Measurements from ENCODE around the gene AMOTL1.

AMOTL1 gene

GRCh38 chr11:94876645-94877442 lies 108.7 kb downstream of the AMOTL1 start:
- Histone ChIP-seq H3K4me1 (ENCODE audit: control insufficient read depth, low read depth, low read length) (no peaks in the 10 kb centered on the region), H3K36me3 (ENCODE audit: control insufficient read depth, low read depth, low read length) (peaks cover 13% of the 10 kb centered on the region), H3K27ac (ENCODE audit: low read length) (no peak overlapping the region), H3K27me3 (ENCODE audit: control insufficient read depth, insufficient read depth, low read length) (no peaks in the 10 kb centered on the region), H3K4me3 (ENCODE audit: low read length) (no peak overlapping the region), H3K9ac (ENCODE audit: low read length) (no peak overlapping the region), H3K9me3 (ENCODE audit: control insufficient read depth, low read depth, low read length) (no peaks in the 10 kb centered on the region)

- no peak overlapping the region for H3K4me3 ChIP-seq (ENCODE audit: low read length)
- H3K9me3 ChIP-seq (ENCODE audit: control insufficient read depth, low read depth, low read length), result no peaks in the 10 kb centered on the region
- peaks cover 13% of the 10 kb centered on the region for H3K36me3 ChIP-seq (ENCODE audit: control insufficient read depth, low read depth, low read length)
- no peaks in the 10 kb centered on the region for H3K4me1 ChIP-seq (ENCODE audit: control insufficient read depth, low read depth, low read length)
- no peak overlapping the region for H3K27ac ChIP-seq (ENCODE audit: low read length)
- H3K27me3 ChIP-seq (ENCODE audit: control insufficient read depth, insufficient read depth, low read length), result no peaks in the 10 kb centered on the region
- H3K9ac ChIP-seq (ENCODE audit: low read length), result no peak overlapping the region
Measured at GRCh38 chr11:94877443-94878200, 109.5 kb downstream of the AMOTL1 start.

GRCh38 chr11:94879006-94879405 lies 110.8 kb downstream of the AMOTL1 start:
- no peak overlapping the region for H3K4me3 ChIP-seq (ENCODE audit: low read length)
- H3K9ac ChIP-seq (ENCODE audit: low read length), result no peak overlapping the region
- no peaks in the 10 kb centered on the region for H3K4me1 ChIP-seq (ENCODE audit: control insufficient read depth, low read depth, low read length)
- H3K27me3 ChIP-seq (ENCODE audit: control insufficient read depth, insufficient read depth, low read length), result no peaks in the 10 kb centered on the region
- H3K27ac ChIP-seq (ENCODE audit: low read length), result no peak overlapping the region
- H3K9me3 ChIP-seq (ENCODE audit: control insufficient read depth, low read depth, low read length), result no peaks in the 10 kb centered on the region
- H3K36me3 ChIP-seq (ENCODE audit: control insufficient read depth, low read depth, low read length), result peaks cover 13% of the 10 kb centered on the region

GRCh38 chr11:94880216-94880615 lies 112.1 kb downstream of the AMOTL1 start:
- H3K27me3 ChIP-seq (ENCODE audit: control insufficient read depth, insufficient read depth, low read length), result no peaks in the 10 kb centered on the region
- H3K4me1 ChIP-seq (ENCODE audit: control insufficient read depth, low read depth, low read length), result no peaks in the 10 kb centered on the region
- H3K27ac ChIP-seq (ENCODE audit: low read length), result no peak overlapping the region
- no peak overlapping the region for H3K4me3 ChIP-seq (ENCODE audit: low read length)
- H3K9me3 ChIP-seq (ENCODE audit: control insufficient read depth, low read depth, low read length), result no peaks in the 10 kb centered on the region
- H3K9ac ChIP-seq (ENCODE audit: low read length), result no peak overlapping the region
- peaks cover 13% of the 10 kb centered on the region for H3K36me3 ChIP-seq (ENCODE audit: control insufficient read depth, low read depth, low read length)

GRCh38 chr11:94882931-94883330 lies 114.8 kb downstream of the AMOTL1 start:
- H3K4me1 ChIP-seq (ENCODE audit: control insufficient read depth, low read depth, low read length), result no peaks in the 10 kb centered on the region
- no peaks in the 10 kb centered on the region for H3K36me3 ChIP-seq (ENCODE audit: control insufficient read depth, low read depth, low read length)
- H3K27ac ChIP-seq (ENCODE audit: low read length), result no peak overlapping the region
- H3K9ac ChIP-seq (ENCODE audit: low read length), result no peak overlapping the region
- H3K4me3 ChIP-seq (ENCODE audit: low read length), result no peak overlapping the region
- H3K9me3 ChIP-seq (ENCODE audit: control insufficient read depth, low read depth, low read length), result no peaks in the 10 kb centered on the region
- no peaks in the 10 kb centered on the region for H3K27me3 ChIP-seq (ENCODE audit: control insufficient read depth, insufficient read depth, low read length)

GRCh38 chr11:94883878-94884277 lies 115.7 kb downstream of the AMOTL1 start:
- Histone ChIP-seq H3K4me1 (ENCODE audit: control insufficient read depth, low read depth, low read length) (no peaks in the 10 kb centered on the region), H3K27ac (ENCODE audit: low read length) (no peak overlapping the region), H3K27me3 (ENCODE audit: control insufficient read depth, insufficient read depth, low read length) (no peaks in the 10 kb centered on the region), H3K9ac (ENCODE audit: low read length) (no peak overlapping the region), H3K4me3 (ENCODE audit: low read length) (no peak overlapping the region), H3K9me3 (ENCODE audit: control insufficient read depth, low read depth, low read length) (peaks cover 4% of the 10 kb centered on the region), H3K36me3 (ENCODE audit: control insufficient read depth, low read depth, low read length) (no peaks in the 10 kb centered on the region)

- Histone ChIP-seq H3K9me3 (ENCODE audit: control insufficient read depth, low read depth, low read length) (peaks cover 4% of the 10 kb centered on the region), H3K4me1 (ENCODE audit: control insufficient read depth, low read depth, low read length) (no peaks in the 10 kb centered on the region), H3K27ac (ENCODE audit: low read length) (no peak overlapping the region), H3K4me3 (ENCODE audit: low read length) (no peak overlapping the region), H3K36me3 (ENCODE audit: control insufficient read depth, low read depth, low read length) (no peaks in the 10 kb centered on the region), H3K27me3 (ENCODE audit: control insufficient read depth, insufficient read depth, low read length) (no peaks in the 10 kb centered on the region), H3K9ac (ENCODE audit: low read length) (no peak overlapping the region)
Measured at GRCh38 chr11:94884376-94884775, 116.2 kb downstream of the AMOTL1 start.

GRCh38 chr11:94885133-94885532 lies 117.0 kb downstream of the AMOTL1 start:
- Histone ChIP-seq H3K9me3 (ENCODE audit: control insufficient read depth, low read depth, low read length) (peaks cover 4% of the 10 kb centered on the region), H3K9ac (ENCODE audit: low read length) (no peak overlapping the region), H3K4me1 (ENCODE audit: control insufficient read depth, low read depth, low read length) (no peaks in the 10 kb centered on the region), H3K27me3 (ENCODE audit: control insufficient read depth, insufficient read depth, low read length) (no peaks in the 10 kb centered on the region), H3K4me3 (ENCODE audit: low read length) (no peak overlapping the region), H3K27ac (ENCODE audit: low read length) (no peak overlapping the region), H3K36me3 (ENCODE audit: control insufficient read depth, low read depth, low read length) (no peaks in the 10 kb centered on the region)

GRCh38 chr11:94885581-94885980 lies 117.4 kb downstream of the AMOTL1 start:
- no peak overlapping the region for H3K4me3 ChIP-seq (ENCODE audit: low read length)
- H3K9me3 ChIP-seq (ENCODE audit: control insufficient read depth, low read depth, low read length), result peaks cover 4% of the 10 kb centered on the region
- H3K36me3 ChIP-seq (ENCODE audit: control insufficient read depth, low read depth, low read length), result no peaks in the 10 kb centered on the region
- H3K9ac ChIP-seq (ENCODE audit: low read length), result no peak overlapping the region
- H3K27me3 ChIP-seq (ENCODE audit: control insufficient read depth, insufficient read depth, low read length), result no peaks in the 10 kb centered on the region
- H3K4me1 ChIP-seq (ENCODE audit: control insufficient read depth, low read depth, low read length), result no peaks in the 10 kb centered on the region
- no peak overlapping the region for H3K27ac ChIP-seq (ENCODE audit: low read length)

GRCh38 chr11:94888204-94888603 lies 120.0 kb downstream of the AMOTL1 start:
- H3K9ac ChIP-seq (ENCODE audit: low read length), result no peak overlapping the region
- no peaks in the 10 kb centered on the region for H3K27me3 ChIP-seq (ENCODE audit: control insufficient read depth, insufficient read depth, low read length)
- H3K36me3 ChIP-seq (ENCODE audit: control insufficient read depth, low read depth, low read length), result no peaks in the 10 kb centered on the region
- no peak overlapping the region for H3K4me3 ChIP-seq (ENCODE audit: low read length)
- no peaks in the 10 kb centered on the region for H3K4me1 ChIP-seq (ENCODE audit: control insufficient read depth, low read depth, low read length)
- no peak overlapping the region for H3K27ac ChIP-seq (ENCODE audit: low read length)
- peaks cover 4% of the 10 kb centered on the region for H3K9me3 ChIP-seq (ENCODE audit: control insufficient read depth, low read depth, low read length)

GRCh38 chr11:94895451-94895850 lies 127.3 kb downstream of the AMOTL1 start:
- H3K27ac ChIP-seq (ENCODE audit: low read length), result no peak overlapping the region
- no peaks in the 10 kb centered on the region for H3K36me3 ChIP-seq (ENCODE audit: control insufficient read depth, low read depth, low read length)
- no peak overlapping the region for H3K9ac ChIP-seq (ENCODE audit: low read length)
- H3K4me1 ChIP-seq (ENCODE audit: control insufficient read depth, low read depth, low read length), result no peaks in the 10 kb centered on the region
- H3K4me3 ChIP-seq (ENCODE audit: low read length), result no peak overlapping the region
- H3K9me3 ChIP-seq (ENCODE audit: control insufficient read depth, low read depth, low read length), result no peaks in the 10 kb centered on the region
- H3K27me3 ChIP-seq (ENCODE audit: control insufficient read depth, insufficient read depth, low read length), result no peaks in the 10 kb centered on the region

- no peaks in the 10 kb centered on the region for H3K36me3 ChIP-seq (ENCODE audit: control insufficient read depth, low read depth, low read length)
- H3K27ac ChIP-seq (ENCODE audit: low read length), result no peak overlapping the region
- H3K4me1 ChIP-seq (ENCODE audit: control insufficient read depth, low read depth, low read length), result no peaks in the 10 kb centered on the region
- H3K9ac ChIP-seq (ENCODE audit: low read length), result no peak overlapping the region
- no peak overlapping the region for H3K4me3 ChIP-seq (ENCODE audit: low read length)
- no peaks in the 10 kb centered on the region for H3K27me3 ChIP-seq (ENCODE audit: control insufficient read depth, insufficient read depth, low read length)
- H3K9me3 ChIP-seq (ENCODE audit: control insufficient read depth, low read depth, low read length), result no peaks in the 10 kb centered on the region
Measured at GRCh38 chr11:94895971-94896370, 127.8 kb downstream of the AMOTL1 start.
